ENCODE data around the gene NPM3. TPM values are rescaled to one million over a fixed set of nuclear protein-coding genes. Genes with fewer than 3 reads are reported as not detected.
"Not testable (repeated sequence)": the region's sequence is repeated elsewhere in the genome, so short reads cannot be mapped to it uniquely, and the experiment has no call there.

Gene NPM3
- total RNA-seq, 4 donors from 2014 or later = 12.9 to 37.0 (median 16.0) TPM

DNA sequence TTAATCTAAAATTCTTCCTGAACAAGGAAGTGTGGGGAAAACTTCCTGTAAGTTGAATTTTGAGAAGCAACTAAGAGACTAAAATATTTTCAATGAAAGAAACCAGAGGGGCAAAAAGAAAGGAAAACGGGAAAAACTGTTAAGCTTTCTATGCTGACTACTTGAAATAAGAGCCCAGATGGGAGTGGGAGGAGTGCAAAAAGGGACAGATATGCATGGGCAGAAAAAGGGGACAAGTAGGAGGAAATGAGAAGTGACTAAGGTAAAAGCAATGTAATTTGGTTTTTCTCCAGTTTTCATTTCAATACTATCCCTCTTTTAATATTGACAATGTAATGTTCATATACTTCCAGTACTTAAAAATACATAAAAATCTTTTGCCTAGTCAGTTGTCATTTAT lies 23.9 kb upstream of the NPM3 start:
- ATAC-seq (no peak), DNase-seq (no peak)
- peaks cover 6 to 82% of the 10 kb centered on the region in 2 donors for H3K36me3 ChIP-seq
- in situ Hi-C loops (cut with MboI; ENCODE audit: low sequenced_read_pairs in 4 of 4) (no loop called here), intact Hi-C loops (cut with DNase I; ENCODE audit: low total_unique reads) (no loop called here)
- H3K4me1 ChIP-seq = peaks cover 0 to 4% of the 10 kb centered on the region in 2 donors
- H3K9me3 ChIP-seq = no peaks in the 10 kb centered on the region
- H3K27ac ChIP-seq = no peak overlapping the region
- no peaks in the 10 kb centered on the region for H3K27me3 ChIP-seq
- TF ChIP-seq, protein P1, sequence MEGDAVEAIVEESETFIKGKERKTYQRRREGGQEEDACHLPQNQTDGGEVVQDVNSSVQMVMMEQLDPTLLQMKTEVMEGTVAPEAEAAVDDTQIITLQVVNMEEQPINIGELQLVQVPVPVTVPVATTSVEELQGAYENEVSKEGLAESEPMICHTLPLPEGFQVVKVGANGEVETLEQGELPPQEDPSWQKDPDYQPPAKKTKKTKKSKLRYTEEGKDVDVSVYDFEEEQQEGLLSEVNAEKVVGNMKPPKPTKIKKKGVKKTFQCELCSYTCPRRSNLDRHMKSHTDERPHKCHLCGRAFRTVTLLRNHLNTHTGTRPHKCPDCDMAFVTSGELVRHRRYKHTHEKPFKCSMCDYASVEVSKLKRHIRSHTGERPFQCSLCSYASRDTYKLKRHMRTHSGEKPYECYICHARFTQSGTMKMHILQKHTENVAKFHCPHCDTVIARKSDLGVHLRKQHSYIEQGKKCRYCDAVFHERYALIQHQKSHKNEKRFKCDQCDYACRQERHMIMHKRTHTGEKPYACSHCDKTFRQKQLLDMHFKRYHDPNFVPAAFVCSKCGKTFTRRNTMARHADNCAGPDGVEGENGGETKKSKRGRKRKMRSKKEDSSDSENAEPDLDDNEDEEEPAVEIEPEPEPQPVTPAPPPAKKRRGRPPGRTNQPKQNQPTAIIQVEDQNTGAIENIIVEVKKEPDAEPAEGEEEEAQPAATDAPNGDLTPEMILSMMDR (IDR thresholded peaks at IDR 0.05 in 4 of 5, conservative IDR thresholded peaks at IDR 0.05 in 1 of 5) = no peak
- no peak for TF ChIP-seq POLR2A (IDR thresholded peaks at IDR 0.05)
- no peak overlapping the region for H3K4me3 ChIP-seq

DNA sequence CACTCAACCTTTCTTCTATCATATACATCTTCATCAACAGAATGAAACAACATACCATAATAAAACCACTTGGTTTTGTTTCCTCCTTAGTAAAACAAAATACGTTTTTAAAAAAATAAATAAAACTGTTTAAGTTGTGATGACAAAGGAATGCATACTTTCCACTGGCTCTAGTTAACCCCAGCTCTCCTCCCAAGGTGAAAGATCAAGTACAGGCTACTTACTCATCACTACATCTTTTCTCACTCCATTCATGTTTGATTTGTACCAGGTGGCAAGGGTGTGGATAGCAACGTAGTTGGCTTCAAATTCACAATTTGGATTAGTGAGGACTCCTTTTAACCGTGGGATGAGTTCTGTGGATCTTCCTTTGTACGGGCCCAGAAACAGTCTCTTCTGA lies 20.3 kb upstream of the NPM3 start:
- Histone ChIP-seq H3K9me3 (no peaks in the 10 kb centered on the region), H3K27ac (no peak overlapping the region), H3K27me3 (no peaks in the 10 kb centered on the region), H3K4me1 (no peaks in the 10 kb centered on the region), H3K36me3 (peaks cover 6 to 97% of the 10 kb centered on the region in 2 donors), H3K4me3 (no peak overlapping the region)
- ATAC-seq (no peak), DNase-seq (no peak)
- intact Hi-C loops (cut with DNase I; ENCODE audit: low total_unique reads) = no loop called here
- TF ChIP-seq POLR2A (IDR thresholded peaks at IDR 0.05) = no peak
- in situ Hi-C loops (cut with MboI; ENCODE audit: low sequenced_read_pairs in 4 of 4) = no loop called here

DNA sequence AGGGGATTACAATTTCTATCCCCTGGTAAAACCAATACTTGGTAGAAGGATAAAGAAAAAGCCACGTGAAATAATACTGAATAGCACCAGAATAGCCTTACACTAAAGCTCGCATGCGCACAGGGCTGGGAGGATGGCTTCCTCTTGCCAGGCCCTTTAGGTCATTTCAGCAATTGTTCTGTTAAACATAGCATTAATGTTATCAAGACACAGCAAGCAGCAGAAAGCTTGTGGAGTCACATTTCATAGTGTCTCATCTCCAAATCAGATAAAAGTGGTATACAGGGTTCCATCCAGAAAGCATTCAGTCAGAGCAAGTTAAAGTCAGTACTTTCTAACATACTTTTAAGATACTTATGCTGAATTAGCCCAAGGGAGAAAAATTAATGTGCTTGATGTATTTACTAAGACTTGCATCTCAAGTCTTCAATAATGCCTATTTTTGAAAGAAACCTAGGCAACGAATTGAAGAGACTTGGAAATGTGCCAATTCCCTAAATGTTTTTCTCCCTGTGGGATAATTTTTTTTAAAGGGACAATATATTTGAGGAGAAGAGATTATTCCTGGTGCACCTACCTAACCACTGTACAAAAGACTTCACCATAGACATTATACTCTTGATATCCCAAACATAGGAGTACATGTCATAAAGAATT lies 14.3 kb upstream of the NPM3 start:
- intact Hi-C loops (cut with DNase I; ENCODE audit: low total_unique reads) = no loop called here
- in situ Hi-C loops (cut with MboI; ENCODE audit: low sequenced_read_pairs in 4 of 4) = no loop called here
- peaks cover 2 to 99% of the 10 kb centered on the region in 2 donors for H3K36me3 ChIP-seq
- H3K4me3 ChIP-seq = no peak overlapping the region
- H3K9me3 ChIP-seq = no peaks in the 10 kb centered on the region
- no peak for TF ChIP-seq POLR2A (IDR thresholded peaks at IDR 0.05)
- TF ChIP-seq, protein P1 (IDR thresholded peaks at IDR 0.05 in 4 of 5, conservative IDR thresholded peaks at IDR 0.05 in 1 of 5) = no peak
- H3K27ac ChIP-seq = no peak overlapping the region
- H3K27me3 ChIP-seq = no peaks in the 10 kb centered on the region
- H3K4me1 ChIP-seq = no peaks in the 10 kb centered on the region
- no peak for ATAC-seq
- DNase-seq = no peak

DNA sequence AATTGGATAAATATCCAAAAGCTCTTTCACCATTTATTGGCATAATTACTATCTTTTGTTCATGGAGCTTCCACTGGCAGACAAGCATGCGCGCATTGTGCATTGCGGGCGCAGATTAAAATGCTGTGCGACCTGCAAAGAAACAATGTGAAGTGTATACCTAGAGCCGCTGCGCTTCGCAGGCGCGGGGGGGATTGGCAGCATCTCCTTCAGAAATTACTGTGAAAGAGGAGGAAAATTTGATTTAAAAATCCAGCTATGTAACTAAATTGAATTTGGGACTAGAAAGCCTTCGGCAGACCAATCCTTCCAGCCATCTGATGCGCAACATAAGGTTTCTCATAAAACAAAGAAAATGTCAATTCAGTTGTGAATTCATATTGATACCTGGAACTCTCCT lies 10.3 kb upstream of the NPM3 start:
- in situ Hi-C loops (cut with MboI; ENCODE audit: low sequenced_read_pairs in 4 of 4) = no loop called here

DNA sequence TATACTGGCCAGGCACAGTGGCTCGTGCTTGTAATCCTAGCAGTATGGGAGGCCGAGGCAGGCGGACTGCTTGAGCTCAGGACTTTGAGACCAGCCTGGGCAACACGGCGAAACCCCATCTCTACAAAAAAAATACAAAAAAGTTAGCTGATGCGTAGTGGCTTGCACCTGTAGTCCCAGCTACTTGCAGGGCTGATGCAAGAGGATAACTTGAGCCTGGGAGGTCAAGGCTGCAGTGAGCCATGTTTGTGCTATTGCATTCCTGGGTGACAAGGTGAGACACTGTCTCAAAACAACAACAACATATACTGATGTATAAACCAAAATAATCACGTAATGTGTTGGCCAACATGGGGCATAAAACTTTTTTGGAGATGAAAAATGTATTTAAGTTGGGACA lies 6.4 kb upstream of the NPM3 start:
- no peaks in the 10 kb centered on the region for H3K27me3 ChIP-seq
- no peak for ATAC-seq
- no peak for DNase-seq
- in situ Hi-C loops (cut with MboI; ENCODE audit: low sequenced_read_pairs in 4 of 4) = loop anchor here in 2 of 4 donors (10.0 kb wide), 1 partner anchor 185 kb away; no protein-coding TSS in a partner anchor
- no peak overlapping the region for H3K4me3 ChIP-seq
- H3K9me3 ChIP-seq = no peaks in the 10 kb centered on the region
- H3K4me1 ChIP-seq = no peaks in the 10 kb centered on the region
- TF ChIP-seq, protein P1 (IDR thresholded peaks at IDR 0.05 in 4 of 5, conservative IDR thresholded peaks at IDR 0.05 in 1 of 5) = no peak
- no peak for TF ChIP-seq POLR2A (IDR thresholded peaks at IDR 0.05)
- intact Hi-C loops (cut with DNase I; ENCODE audit: low total_unique reads) = no loop called here
- H3K27ac ChIP-seq = no peak overlapping the region
- peaks cover 0 to 97% of the 10 kb centered on the region in 2 donors for H3K36me3 ChIP-seq

More for the DNA sequence above, 10.3 kb upstream of the NPM3 start:
- Histone ChIP-seq H3K9me3 (no peaks in the 10 kb centered on the region), H3K27me3 (no peaks in the 10 kb centered on the region), H3K36me3 (peaks cover 2 to 99% of the 10 kb centered on the region in 2 donors), H3K4me3 (no peak overlapping the region), H3K27ac (no peak overlapping the region), H3K4me1 (no peaks in the 10 kb centered on the region)
- TF ChIP-seq POLR2A (IDR thresholded peaks at IDR 0.05) = no peak
- TF ChIP-seq, protein P1 (IDR thresholded peaks at IDR 0.05 in 4 of 5, conservative IDR thresholded peaks at IDR 0.05 in 1 of 5) = no peak
- intact Hi-C loops (cut with DNase I; ENCODE audit: low total_unique reads) = no loop called here
- no peak for DNase-seq
- no peak for ATAC-seq

DNA sequence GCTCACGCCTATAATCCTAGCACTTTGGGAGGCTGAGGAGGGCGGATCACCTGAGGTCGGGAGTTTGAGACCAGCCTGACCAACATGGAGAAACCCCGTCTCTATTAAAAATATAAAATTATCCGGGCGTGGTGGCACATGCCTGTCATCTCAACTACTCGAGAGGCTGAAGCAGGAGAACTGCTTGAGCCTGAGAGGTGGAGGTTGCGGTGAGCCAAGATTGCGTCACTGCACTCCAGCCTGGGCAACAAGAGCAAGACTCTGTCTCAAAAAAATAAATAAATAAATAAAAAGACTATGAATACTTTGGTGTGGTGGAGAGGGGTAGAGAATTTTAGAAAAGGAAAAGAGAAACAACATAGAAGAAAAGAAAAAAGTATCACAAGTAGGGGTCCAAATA lies 6.0 kb upstream of the NPM3 start:
- H3K27ac ChIP-seq; intact Hi-C loops (cut with DNase I; ENCODE audit: low total_unique reads); DNase-seq; ATAC-seq; H3K4me3 ChIP-seq; H3K9me3 ChIP-seq; H3K27me3 ChIP-seq; H3K4me1 ChIP-seq: not testable (repeated sequence)
- in situ Hi-C loops (cut with MboI; ENCODE audit: low sequenced_read_pairs in 4 of 4) = loop anchor here in 2 of 4 donors (10.0 kb wide), 1 partner anchor 184 kb away; no protein-coding TSS in a partner anchor
- H3K36me3 ChIP-seq = peaks cover 0 to 96% of the 10 kb centered on the region in 2 donors

Data from gastrocnemius medialis (tissue), 4 donors.